HG03460 (cell line): Measurements from ENCODE around the gene INPP5B.
A peak's percentile ranks its signal among the peaks of the same experiment; 100 is the strongest.
"Not testable (repeated sequence)": the region's sequence is repeated elsewhere in the genome, so short reads cannot be mapped to it uniquely, and the experiment has no call there.

Experiments used
- ATAC-seq: cut with Tn5 transposase; IDR thresholded peaks from one replicate; pipeline ENCODE4 v1.9.1; 2021; ENCODE audit not compliant: unreplicated experiment

The INPP5B gene

DNA sequence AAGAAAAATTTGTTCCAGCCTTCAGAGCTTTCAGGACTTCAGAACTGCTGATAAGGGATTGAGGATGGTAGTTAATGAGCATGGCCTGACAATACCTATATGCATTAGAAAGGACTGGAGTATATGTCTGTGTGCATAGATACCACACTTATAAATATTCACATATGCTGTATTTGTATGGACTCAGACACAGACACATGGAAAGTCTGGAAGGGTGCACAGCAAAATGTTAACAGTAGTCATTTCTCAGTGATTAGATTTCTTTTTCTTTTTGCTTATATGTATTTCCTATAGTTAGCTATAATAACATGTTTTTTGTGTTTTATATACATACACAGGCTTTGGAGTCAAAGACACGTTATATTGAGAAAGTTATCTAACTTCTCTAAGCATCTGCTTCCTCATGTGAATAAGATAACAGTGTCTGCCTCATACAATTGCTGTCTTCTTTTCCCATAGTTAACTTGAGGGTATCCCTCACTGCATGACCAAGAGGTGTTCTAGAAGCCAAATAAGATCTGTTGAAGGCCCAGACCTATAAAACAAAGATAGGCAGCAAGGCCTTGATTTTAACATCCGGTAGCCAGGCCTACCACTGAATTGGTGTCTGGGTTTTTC is 31.3 kb downstream of the INPP5B start:
- ATAC-seq, result no peak

DNA sequence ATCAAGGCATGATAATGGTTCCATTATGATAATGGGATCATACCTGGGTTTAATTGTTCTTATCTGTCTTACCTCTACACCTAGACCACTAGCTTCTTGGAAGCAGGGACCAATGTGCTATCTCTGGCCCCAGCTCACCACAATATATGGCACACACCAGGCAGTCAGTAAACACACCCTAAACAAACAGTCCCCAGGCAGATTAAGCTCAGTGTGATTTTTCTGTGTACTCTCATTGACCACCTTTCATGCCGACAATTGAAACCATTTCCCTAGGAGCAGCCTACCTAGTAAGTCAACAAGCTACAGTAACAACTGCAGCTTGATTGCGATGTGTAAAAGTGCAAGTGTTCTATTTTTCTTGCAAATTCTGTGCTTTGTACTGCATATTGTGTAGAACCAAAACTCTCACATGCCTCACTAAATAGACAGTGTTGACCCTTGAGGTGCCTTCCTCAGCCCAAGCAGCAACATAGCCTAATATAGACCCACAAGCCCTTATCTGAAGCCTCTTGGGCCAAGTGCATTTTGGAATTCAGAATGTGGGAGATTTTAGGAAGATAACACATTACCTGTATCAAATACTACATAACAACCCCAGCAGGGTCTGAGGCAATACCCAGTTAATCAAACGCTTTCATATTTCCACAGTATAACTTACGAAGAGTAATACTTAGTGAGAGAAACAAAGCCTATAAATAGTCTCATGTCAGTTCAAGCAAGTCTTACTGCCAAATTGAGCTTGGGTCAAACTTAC is 32.0 kb downstream of the INPP5B start:
- ATAC-seq, result no peak

DNA sequence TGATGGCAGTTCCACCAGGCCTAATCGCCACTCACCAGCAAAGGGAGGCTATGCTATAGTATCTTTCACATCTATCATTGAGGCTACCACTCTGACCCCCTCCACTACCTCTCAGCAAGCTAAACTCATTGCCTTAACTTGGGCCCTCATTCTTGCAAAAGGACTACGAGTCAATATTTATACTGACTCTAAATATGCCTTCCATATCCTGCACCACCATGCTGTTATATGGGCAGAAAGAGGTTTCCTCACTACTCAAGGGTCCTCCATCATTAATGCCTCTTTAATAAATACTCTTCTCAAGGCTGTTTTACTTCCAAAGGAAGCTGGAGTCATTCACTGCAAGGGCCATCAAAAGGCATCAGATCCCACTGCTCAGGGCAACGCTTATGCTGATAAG is 35.4 kb downstream of the INPP5B start:
- ATAC-seq, result not testable (repeated sequence)

DNA sequence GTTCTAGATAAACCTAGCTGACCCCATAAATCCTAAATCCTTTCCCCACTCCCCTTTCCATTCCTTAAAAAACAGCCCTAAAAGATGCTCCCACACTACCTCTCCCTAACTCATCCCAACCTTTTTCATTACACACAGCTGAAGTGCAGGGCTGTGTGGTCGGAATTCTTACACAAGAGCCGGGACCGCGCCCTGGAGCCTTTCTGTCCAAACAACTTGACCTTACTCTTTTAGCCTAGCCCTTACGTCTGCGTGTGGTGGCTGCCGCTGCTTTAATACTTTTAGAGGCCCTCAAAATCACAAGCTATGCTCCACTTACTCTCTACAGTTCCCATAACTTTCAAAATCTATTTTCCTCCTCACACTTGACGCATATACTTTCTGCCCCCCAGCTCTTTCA is 36.0 kb downstream of the INPP5B start:
- not testable (repeated sequence) for ATAC-seq

DNA sequence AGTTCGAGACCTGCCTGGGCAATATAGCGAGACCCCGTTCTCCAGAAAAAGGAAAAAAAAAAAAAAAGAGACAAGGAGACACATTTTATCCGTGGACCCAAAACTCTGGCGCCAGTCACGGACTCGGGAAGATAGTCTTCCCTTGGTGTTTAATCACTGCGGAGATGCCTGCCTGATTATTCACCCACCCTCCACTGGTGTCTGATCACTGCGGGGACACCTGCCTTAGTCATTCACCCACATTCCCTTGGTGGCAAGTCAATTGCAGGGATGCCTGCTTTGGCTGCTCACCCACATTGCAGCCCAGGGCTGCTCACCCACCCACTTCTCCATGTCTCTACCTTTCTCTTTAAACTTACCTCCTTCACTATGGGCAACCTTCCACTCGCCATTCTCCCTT is 38.3 kb downstream of the INPP5B start:
- ATAC-seq, result not testable (repeated sequence)

DNA sequence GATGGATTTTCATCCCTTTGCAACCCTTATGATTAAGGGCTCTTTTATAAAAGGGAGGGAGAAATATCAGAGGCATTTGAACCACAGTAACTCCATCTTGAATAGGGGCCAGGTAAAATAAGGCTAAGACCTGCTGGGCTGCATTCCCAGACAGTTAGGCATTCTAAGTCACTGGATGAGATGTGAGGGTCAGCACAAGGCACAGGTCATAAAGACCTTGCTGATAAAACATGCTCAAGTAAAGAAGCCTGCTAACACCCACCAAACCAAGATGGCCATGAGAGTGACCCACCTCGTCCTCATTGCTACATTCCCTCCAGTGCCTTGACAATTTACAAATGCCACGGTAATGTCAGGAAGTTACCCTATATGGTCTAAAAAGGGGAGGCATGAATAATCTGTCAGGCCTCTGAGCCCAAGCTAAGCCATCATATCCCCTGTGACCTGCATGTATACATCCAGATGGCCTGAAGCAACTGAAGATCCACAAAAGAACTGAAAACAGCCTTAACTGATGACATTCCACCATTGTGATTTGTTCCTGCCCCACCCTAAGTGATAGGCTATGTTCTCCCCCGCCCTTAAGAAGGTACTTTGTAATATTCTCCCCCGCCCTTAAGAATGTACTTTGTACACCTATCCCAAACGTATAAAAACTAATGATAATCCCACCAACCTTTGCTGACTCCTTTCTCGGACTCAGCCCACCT is 39.3 kb downstream of the INPP5B start:
- ATAC-seq, result not testable (repeated sequence)

DNA sequence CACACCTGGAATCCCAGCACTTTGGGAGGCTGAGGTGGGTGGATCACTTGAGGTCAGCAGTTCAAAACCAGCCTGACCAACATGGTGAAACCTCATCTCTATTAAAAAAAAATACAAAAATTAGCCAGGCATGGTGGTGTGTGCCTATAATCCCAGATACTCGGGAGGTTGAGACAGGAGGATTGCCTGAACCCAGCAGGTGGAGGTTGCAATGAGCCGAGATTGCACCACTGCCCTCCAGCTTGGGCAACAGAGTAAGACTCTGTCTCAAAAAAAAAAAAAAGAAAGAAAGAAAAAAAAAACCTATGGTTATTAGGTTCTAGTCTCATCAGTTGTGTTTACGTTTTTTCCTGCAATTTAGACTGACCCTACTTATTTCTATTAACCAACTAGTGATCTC is 40.3 kb downstream of the INPP5B start:
- ATAC-seq, result not testable (repeated sequence)

DNA sequence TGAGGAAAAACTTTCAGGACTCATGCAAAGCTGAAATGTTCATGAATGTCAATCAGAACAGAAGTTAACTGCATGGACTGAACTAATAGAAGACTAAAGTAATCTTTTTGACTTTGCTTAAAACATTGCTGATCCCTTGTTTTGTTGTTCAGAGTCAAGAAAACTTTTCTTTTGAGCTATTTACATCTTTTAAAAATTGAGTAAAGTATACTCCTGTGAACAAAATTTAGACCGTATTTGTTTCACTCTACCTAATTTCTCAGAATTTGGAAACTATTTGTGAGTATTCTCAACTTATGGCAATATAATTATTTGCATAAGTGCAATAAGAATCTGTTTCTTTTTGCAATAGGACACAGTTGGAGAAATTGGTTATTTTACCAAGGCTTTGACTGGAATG is 41.1 kb downstream of the INPP5B start:
- ATAC-seq, result no peak

DNA sequence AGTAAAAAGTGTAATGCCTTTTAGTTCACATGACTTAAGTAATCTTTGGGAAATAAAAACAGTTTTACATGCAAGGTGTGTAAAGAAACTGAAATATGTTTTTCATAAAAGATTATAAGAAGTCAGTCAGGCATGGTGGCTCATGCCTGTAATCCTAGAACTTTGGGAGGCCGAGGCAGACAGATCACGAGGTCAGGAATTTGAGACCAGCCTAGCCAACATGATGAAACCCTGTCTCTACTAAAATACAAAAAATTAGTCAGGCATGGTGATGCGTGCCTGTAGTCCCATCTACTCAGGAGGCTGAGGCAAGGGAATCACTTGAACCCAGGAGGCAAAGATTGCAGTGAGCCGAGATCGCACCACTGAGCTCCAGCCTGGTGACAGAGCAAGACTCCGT is 42.9 kb downstream of the INPP5B start:
- not testable (repeated sequence) for ATAC-seq

DNA sequence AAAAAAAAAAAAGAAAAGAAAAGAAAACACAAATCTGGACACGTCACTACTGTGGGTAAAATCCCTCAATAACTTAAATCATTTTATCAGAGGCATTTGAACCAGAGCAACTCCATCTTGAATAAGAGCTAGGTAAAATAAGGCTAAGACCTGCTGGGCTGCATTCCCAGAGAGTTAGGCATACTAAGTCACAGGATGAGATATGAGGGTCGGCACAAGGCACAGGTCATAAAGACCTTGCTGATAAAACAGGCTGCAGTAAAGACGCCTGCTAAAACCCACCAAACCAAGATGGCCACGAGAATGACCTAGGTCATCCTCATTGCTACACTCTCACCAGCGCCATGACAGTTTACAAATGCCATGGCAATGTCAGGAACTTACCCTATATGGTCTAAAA is 43.9 kb downstream of the INPP5B start:
- ATAC-seq, result no peak

DNA sequence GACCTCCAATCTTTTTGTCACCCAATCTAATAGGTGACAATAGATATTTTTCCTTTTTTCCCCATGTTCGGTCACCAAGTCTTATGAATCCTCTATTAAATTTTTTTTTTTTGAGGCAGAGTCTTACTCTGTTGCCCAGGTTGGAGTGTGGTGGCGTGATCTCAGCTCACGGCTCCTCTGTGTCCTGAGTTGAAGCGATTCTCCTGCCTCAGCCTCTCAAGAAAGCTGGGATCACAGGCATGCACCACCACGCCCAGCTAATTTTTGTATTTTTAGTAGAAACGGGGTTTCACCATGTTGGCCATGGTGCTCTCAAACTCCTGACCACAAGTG is 45.0 kb downstream of the INPP5B start:
- ATAC-seq, result no peak

DNA sequence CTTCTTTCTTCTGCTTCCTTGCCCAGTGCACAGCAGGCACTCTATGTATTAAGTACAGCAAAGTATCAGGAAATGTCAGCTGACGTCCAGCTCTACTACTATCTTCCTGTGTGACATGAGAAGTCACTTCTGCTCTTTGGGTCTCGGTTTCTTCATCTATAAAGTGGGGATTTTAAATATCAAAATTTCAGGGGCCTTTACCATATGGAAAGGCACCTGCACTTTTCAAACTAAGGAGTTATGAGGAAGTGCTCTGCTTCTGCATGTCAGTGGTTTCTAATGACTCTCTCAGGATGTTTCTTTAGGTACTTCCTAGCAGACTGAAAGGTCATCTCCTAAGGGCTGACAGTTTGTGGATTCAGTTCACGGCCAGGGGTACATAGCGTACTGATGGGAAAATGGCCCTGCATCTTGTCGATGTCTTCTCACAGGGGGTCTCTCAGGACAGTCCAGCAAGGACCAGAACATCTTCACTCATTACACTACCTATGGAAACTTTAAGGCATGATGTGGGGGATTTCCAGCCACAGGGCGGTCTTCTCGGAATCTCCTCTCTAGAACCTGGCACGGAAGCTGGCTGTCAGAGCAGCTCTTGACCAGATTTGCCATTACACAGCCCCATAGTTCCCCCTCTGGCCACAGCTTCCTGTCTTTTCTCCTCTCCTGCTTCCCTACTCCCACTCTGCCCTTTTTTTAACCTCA is 45.5 kb downstream of the INPP5B start:
- ATAC-seq, result peak; percentile 75

DNA sequence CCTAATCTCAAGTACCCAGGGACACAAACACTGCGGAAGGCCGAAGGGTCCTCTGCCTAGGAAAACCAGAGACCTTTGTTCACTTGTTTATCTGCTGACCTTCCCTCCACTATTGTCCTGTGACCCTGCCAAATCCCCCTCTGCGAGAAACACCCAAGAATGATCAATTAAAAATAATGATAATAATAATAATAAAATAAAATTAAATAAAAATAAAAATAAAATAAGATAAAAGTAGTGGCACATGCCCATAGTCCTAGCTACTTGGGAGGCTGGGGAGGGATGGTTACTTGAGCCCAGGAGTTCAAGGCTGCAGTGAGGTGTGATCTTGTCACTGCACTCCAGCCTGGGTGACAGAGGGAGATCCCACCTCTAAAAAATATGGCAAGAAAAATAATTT is 49.3 kb downstream of the INPP5B start:
- ATAC-seq, result not testable (repeated sequence)

DNA sequence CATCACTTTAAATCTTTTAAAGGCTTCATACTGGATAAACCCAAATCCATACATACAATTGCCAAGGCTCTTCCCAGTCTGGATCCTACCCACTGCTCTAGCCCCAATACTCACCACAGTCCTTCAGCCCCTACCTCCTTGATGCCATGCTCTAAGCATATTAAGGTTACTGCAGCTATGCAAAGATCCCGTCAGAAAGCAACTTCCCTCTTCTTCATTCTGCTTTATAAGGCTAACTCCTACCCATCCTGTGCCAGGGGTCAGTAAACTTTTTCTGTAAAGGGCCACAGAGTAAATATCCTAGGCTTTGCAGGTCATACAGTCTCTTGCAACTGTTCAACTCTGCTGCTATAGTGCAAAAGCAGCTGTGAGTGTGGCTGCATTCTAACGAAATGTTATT is 53.2 kb downstream of the INPP5B start:
- ATAC-seq, result no peak

DNA sequence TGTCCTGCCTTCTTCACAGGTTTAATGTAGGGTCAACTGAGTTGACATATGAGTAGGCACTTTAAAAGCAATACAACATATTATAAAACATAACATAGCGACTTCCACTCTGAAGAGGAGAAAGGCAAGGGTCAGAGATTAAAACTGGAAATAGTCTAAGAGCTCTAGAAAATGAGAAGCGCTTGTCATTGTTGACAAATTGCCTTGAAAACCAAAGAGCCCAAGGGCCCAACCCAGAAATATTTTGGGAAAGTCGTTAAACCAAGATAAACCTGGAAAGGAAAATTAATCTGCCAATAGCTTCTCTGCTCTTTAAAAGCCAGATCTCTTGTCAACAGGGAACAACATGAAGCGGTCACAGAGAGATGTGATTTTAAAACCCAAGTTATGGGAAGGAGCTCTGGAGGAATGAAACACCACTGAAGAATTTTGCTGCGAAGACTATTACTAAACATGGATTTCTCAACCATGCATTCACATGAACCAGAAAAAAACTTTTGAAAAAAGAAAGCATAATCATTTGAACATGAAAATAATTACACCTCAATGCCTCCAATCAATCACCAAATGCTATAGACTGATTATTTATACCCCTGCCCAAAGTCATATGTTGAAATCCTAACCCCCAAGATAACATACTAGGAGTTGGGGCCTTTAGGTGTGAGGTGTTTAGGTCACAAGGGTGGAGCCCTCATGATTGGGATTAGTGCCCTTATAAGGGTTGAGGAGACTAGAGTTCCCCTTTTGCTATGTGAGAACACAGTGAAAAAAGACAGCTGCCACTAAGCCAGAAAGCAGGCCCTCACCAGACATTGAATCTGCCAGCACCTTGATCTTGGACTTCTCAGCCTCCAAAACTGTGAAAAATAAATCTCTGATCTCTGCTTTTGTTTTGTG is 54.5 kb downstream of the INPP5B start:
- ATAC-seq, result no peak

DNA sequence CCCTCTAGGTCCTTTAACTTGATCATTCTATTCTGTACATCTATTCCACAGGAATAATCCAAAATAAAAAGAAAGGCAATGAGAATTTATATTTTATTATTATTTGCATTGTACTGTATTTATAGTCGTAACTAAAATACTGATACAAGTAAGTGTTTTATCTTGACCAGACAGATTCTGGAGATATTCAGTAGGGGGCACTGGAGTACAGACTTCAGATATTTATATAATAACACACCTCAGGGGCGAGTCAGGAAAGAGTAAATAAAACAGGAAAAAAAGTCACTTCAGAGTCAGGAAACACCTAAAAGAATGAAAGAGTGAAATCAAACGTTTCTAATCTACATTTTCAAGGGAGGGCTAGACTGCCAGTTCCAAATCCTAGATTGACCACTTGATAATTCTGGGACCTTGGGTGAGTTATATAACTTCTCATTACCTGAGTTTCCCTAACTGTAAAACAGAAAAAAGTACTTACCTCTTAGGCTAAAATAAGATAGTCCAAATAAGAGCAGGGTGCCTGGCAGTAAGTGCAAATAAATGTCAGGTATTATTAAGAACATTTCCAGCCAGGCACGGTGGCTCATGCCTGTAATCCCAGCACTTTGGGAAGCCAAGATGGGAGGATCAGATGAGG is 56.4 kb downstream of the INPP5B start:
- no peak for ATAC-seq

DNA sequence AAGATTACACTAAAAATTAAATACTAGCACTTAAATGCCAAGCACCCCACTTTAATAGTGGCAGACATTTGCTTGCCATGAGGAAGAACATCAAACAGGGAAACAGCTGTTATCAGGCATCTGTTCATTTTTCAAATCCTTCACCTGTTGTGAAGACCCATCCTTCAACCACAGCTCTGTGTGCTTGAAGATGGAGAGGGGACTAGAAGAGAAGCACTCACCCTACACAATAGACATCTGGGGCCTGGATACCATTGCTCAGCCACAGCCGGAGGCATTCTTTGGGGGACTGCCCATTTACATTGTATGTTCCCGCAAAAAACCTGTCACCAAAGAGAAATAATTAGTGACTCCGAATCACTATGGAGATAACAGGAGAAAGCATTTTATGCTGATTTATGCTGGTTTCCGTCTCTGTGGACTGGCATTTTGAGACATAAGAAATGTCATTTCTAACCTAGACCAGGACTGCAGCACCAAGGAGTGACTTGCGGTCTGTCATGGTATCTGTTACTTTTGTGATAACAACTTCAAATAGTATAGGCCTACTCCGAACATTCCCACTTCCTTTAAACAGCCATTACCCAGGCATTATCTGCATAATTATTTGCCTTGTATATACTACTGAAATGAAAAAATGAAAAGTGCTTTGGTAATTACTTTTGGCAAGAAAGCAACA is 58.7 kb downstream of the INPP5B start:
- no peak for ATAC-seq

DNA sequence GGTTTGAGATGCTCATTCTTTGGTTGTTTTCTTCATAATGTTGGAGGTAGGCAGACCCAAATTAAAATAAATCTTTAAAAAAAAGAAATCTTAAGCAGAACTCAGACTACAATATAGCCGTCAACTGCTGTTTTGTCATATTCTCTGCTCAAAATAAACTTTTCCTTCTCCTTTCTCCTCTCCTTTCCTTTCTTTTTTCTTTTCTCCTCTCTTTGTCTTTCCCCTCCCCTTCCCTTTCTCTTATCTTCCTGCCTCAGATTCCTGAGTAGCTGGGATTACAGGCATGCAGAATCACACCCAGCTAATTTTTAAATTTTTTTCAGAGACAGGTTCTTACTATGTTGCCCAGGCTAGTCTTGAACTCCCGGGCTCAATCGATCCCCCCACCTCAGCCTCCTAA is 62.7 kb downstream of the INPP5B start:
- no peak for ATAC-seq

DNA sequence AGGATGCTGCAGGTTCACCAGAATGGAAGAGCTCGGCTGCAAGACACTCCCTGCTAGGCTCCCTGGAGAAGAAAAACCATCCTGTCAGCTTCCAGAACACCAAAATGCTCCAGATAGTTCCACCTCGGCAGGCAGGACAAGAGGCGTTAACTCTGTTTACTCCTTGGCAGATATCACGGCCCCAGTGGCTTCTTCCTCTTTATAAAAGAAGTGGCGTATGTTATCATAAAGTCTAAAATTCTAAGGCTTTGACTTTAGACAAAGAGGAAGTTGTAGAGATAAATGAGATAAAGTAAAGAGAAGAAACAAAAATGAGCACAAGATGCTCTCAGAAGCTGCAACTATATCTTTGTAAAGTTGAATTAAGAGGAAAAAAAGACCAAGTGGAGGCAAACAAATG is 63.2 kb downstream of the INPP5B start:
- no peak for ATAC-seq

DNA sequence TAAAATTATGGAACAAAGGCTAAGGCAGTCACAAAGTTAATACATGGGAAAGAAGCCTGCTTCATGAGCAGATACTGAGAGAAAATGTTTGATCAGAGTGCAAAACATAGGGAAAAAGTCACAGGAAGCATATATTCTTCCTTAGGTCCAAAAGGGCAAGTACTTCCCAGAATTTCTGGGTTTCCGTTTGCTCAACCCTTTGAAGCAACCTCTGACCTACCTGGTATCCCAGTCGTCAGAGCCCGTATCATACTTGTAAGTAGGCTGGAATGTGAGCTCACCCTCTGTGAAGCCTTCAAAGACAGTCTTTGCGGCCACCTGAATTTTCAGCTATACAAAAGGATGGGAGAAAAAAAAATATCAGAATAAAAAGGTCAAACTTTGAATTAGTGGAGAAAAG is 67.0 kb downstream of the INPP5B start:
- no peak for ATAC-seq
